HG02588 (cell line): ENCODE measurements around the gene HOXA4.
A peak's percentile ranks its signal among the peaks of the same experiment; 100 is the strongest.

Source experiments
- ATAC-seq: cut with Tn5 transposase; IDR thresholded peaks from one replicate; pipeline ENCODE4 v1.9.1; 2021; ENCODE audit warnings: mild to moderate bottlenecking, moderate library complexity; ENCODE audit not compliant: unreplicated experiment

The HOXA4 gene

GRCh38 chr7:27095050-27095896 is 35.3 kb downstream of the HOXA4 start:
- peak; percentile 7 for ATAC-seq

GRCh38 chr7:27094304-27095049 is 36.1 kb downstream of the HOXA4 start:
- ATAC-seq = no peak

GRCh38 chr7:27093184-27093895 is 37.2 kb downstream of the HOXA4 start:
- ATAC-seq = no peak

GRCh38 chr7:27092819-27093110 is 37.8 kb downstream of the HOXA4 start:
- no peak for ATAC-seq

GRCh38 chr7:27091941-27092818 is 38.4 kb downstream of the HOXA4 start:
- ATAC-seq = no peak

- no peak for ATAC-seq
These were observed 39.5 kb downstream of the HOXA4 start for GRCh38 chr7:27091105-27091504.

GRCh38 chr7:27088002-27088922 is 42.3 kb downstream of the HOXA4 start:
- ATAC-seq = no peak

GRCh38 chr7:27083646-27084045 is 46.9 kb downstream of the HOXA4 start:
- ATAC-seq = peak; percentile 62

GRCh38 chr7:27082171-27082570 is 48.4 kb downstream of the HOXA4 start:
- ATAC-seq = no peak

- ATAC-seq = no peak
These were observed 49.6 kb downstream of the HOXA4 start for GRCh38 chr7:27080844-27081436.

GRCh38 chr7:27079234-27079975 is 51.2 kb downstream of the HOXA4 start:
- no peak for ATAC-seq

GRCh38 chr7:27078616-27079233 is 51.8 kb downstream of the HOXA4 start:
- ATAC-seq = no peak
